AG04450 (cell line): Measurements from ENCODE around the gene MST1. TPM values are rescaled to one million over a fixed set of nuclear protein-coding genes. Genes with fewer than 3 reads are reported as not detected.

ENCODE experiments used
- CTCF ChIA-PET: fragments of 300-600, 350-600 bp; formaldehyde crosslinking; extraction: SDS; loops from one replicate; lab custom pipeline; 2022; ENCODE audit warnings: antibody characterized with exemption, inconsistent platforms; lab: Charles Lee
- POLR2A ChIA-PET: fragments of 350-600 bp; formaldehyde crosslinking; extraction: SDS; loops from one replicate; lab custom pipeline; 2021; ENCODE audit warnings: antibody characterized with exemption, inconsistent platforms; lab: Yijun Ruan, JAX
- DNase-seq: peaks from one replicate; pipeline ENCODE4 v3.0.0-alpha.2; 2011; ENCODE audit warnings: low read depth, low spot score
- H3K27ac ChIP-seq: one replicate; pipeline ENCODE4 v1.5.1; 2012; ENCODE audit warnings: low read depth, low read length, control low read depth
- H3K27me3 ChIP-seq: one replicate; pipeline ENCODE4 v1.6.0; 2012; ENCODE audit warnings: low read length; ENCODE audit not compliant: control insufficient read depth, insufficient read depth
- H3K4me3 ChIP-seq: 2 replicates; pipeline ENCODE4 v1.5.1; 2011; ENCODE audit warnings: mild to moderate bottlenecking, low read depth, low read length, control low read depth
- H3K9me3 ChIP-seq: 2 replicates; pipeline ENCODE4 v1.5.1; 2012; ENCODE audit warnings: low read length; ENCODE audit not compliant: control insufficient read depth, insufficient read depth
- CTCF ChIP-seq: IDR thresholded peaks from 2 replicates; pipeline ENCODE4 v1.5.1; 2011; ENCODE audit warnings: low read depth, low read length, control low read depth, inconsistent platforms
- polyA minus RNA-seq: library from RNA; depleted of rRNA, polyadenylated mRNA; stranded (reverse); fragments of >200 nt; gene quantifications from 2 replicates; pipeline ENCODE4 v1.2.3, GENCODE V29; 2011; rRNA and poly(A)+ RNA removed
- polyA plus RNA-seq: library from polyadenylated mRNA; depleted of rRNA; stranded (reverse); fragments of >200 nt; gene quantifications from 2 replicates; pipeline ENCODE4 v1.2.3, GENCODE V29; 2011; rRNA removed

Gene MST1
- polyA plus RNA-seq = 6.4 and 6.5 TPM in 2 replicates
- polyA minus RNA-seq = 2.8 and 5.6 TPM in 2 replicates

DNA sequence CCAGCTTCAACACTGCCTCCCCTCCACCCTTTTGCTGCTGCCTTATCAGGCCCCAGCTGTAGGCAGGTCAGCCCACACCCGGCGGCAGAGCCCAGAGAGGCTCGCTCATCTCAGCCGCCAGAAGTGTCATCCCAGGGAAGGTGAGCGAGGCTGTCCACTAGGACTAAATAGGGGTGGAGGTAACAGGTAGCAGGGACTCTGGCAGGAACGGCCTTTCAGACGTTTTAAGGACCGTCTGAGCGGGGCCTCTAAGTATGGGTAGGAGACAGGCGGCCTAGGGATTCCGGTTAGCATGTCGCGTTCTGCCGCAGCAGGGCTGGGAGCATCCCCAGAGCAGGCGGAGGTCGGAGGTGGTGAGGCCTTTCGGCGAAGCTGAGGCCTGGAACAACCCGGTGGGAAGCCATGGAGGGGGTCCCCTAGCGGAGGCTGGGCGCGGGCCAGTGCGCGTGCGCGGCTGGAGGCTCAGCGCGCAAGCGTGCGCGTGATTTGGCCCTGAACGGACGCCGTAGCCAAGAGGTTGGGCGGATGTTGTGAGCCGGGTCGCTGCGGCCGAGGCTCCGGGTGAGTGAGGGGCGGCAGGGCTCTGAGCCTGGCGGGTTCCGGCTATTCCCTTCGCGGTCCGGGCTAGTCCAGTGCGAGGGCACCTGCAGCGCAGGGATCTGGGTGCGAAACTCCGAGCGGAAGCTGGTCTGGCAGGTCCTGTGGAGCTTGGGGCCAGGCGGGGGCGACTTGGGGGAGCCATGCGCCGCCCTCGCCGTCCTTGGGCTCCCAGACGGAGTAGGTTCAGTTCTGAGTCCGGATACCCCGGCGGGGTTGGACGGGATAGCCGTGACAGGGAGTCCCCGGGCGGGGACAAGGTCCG is at the start of gene MST1, which contains the start of gene RNF123:
Gene MST1, minus strand, starts transcription at position 429 of the 862 bp plus-strand sequence. CDS start 783 bp downstream, outside the sequence.
Gene RNF123, plus strand, starts transcription at position 512 of the 862 bp plus-strand sequence. CDS start 1,609 bp downstream, outside the sequence.
- peak; percentile 78 for DNase-seq
- CTCF ChIA-PET = no interaction called here
- POLR2A ChIA-PET = no interaction called here
- H3K4me3 ChIP-seq = peak within 1 kb of the TSS; percentile 95
- no peaks in the 10 kb centered on the region for H3K27me3 ChIP-seq
- no peaks in the 10 kb centered on the region; the same call in 1 of the 2 replicates for H3K9me3 ChIP-seq
- TF ChIP-seq CTCF = peak; percentile 48
- peak within 1 kb of the TSS; percentile 52 for H3K27ac ChIP-seq

DNA sequence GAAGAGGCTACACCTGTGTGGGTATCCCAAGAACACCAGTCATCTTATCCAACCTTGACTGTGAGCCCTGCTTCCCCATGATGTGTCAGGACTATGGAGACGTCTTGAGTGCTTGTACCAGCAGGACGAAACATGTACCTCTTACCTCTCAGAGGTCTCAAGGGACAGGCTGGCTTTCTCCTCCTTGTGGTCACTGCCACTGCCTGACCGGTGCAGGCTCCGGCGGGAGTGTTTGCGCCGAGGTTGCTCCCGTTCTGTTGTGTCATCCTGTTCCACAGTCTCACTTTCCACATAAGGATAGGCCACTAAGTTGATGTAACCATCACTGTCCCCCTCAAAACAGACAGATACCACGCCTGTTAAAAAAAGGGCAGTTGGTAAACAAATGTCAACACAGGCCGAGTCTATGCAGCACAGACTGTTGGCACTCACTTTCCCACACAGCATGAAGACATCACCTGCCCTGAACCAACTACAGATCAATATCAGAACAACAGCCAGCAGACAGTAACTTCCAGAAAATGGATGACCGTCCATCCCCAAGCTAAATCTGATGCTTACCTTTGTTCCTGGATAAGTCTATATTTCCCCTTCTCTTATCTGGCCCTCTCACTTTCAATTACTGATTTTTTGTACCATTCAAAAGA is 48.9 kb upstream of the MST1 start:
- CTCF ChIA-PET = no interaction called here
- TF ChIP-seq CTCF = no peak
- POLR2A ChIA-PET = no interaction called here

GRCh38 chr3:49734752-49735151 is 45.5 kb upstream of the MST1 start:
- Histone ChIP-seq H3K27ac (no peak overlapping the region), H3K4me3 (no peak overlapping the region), H3K27me3 (no peaks in the 10 kb centered on the region), H3K9me3 (no peaks in the 10 kb centered on the region)
- CTCF ChIA-PET = interaction anchor here (1.3 kb wide), 1 partner anchor 10 kb away, joined by 5 read pairs; no protein-coding TSS in a partner anchor
- POLR2A ChIA-PET = no interaction called here
- no peak for TF ChIP-seq CTCF
- DNase-seq = no peak

More for the DNA sequence above, 48.9 kb upstream of the MST1 start:
- Histone ChIP-seq H3K27ac (no peak overlapping the region), H3K4me3 (no peak overlapping the region), H3K27me3 (no peaks in the 10 kb centered on the region), H3K9me3 (no peaks in the 10 kb centered on the region)
- no peak for DNase-seq

DNA sequence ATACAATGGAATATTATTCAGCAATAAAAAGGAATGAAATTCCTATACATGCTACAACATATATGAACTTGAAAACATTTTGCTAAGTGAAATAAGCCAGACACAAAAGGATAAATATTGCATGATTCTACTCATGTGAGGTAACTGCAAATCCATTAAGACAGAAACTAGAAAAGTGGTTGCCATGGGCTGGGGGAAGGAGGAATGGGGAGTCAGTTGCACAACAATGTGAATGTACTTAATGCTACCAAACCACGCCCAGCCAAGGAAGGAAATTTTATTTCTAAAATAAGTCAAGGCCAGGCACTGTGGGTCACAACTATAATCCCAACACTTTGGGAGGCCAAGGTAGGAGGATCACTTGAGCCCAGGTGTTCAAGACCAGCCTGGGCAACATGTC is 44.3 kb upstream of the MST1 start:
- no peak overlapping the region for H3K27ac ChIP-seq
- ChIA-PET POLR2A (no interaction called here), CTCF (interaction anchor here (1.3 kb wide), 1 partner anchor 11 kb away, joined by 5 read pairs; no protein-coding TSS in a partner anchor)
- no peak overlapping the region for H3K4me3 ChIP-seq
- no peak for DNase-seq
- H3K9me3 ChIP-seq = no peaks in the 10 kb centered on the region
- H3K27me3 ChIP-seq = no peaks in the 10 kb centered on the region
- TF ChIP-seq CTCF = no peak
